ENCODE data around the gene HEPHL1. TPM values are rescaled to one million over a fixed set of nuclear protein-coding genes. Genes with fewer than 3 reads are reported as not detected.

The HEPHL1 gene
- total and polyA plus RNA-seq, 2 experiments from 2014 or later: 0.07 to 0.21 TPM

DNA sequence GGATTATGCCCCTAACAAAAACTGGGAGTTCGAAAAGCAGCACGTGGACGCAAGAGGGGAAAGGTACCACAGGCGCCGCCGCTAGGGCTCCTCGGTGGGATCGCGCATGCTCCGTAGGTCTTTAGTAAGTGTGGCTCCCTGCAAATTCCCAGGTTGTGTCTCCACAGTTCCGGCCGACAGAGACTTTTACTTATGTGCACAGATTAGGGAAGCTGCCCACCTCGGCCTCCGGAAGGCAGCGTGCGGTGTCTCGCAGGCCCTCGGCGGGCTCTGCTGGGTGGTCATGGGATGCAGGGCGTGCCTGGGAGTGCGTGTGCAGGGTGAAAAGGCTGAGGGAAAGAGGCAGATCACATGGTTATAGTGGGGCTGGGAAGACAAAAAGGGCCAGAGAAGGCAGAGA lies 67.8 kb downstream of the HEPHL1 start:
- Histone ChIP-seq H3K9me2 (ENCODE audit: insufficient read depth) (peaks cover 11% of the 10 kb centered on the region; the same call in 1 of the 2 replicates), H3K27me3 (ENCODE audit: insufficient read depth) (no peaks in the 10 kb centered on the region), H3K79me2 (replicated peaks; ENCODE audit: insufficient read depth) (no peaks in the 10 kb centered on the region), H4K20me1 (replicated peaks; ENCODE audit: insufficient read depth) (no peaks in the 10 kb centered on the region), H3K27ac (ENCODE audit: low read depth) (no peak overlapping the region), H3F3A (replicated peaks; ENCODE audit: low read depth) (no peaks in the 10 kb centered on the region), H3K4me3 (no peak overlapping the region), H3K4me1 (ENCODE audit: insufficient read depth) (no peaks in the 10 kb centered on the region), H3K36me3 (ENCODE audit: insufficient read depth) (no peaks in the 10 kb centered on the region), H2AFZ (peak overlapping the region; percentile 69), H3K4me2 (no peak overlapping the region)
- ATAC-seq: peak; percentile 37
- TF ChIP-seq STAT1 (IDR thresholded peaks at IDR 0.05; ENCODE audit: unreplicated experiment) (no peak), CREB1 (CRISPR knock-in tag; IDR thresholded peaks at IDR 0.05; ENCODE audit: low read depth) (no peak)
- TF ChIP-seq, protein P1, sequence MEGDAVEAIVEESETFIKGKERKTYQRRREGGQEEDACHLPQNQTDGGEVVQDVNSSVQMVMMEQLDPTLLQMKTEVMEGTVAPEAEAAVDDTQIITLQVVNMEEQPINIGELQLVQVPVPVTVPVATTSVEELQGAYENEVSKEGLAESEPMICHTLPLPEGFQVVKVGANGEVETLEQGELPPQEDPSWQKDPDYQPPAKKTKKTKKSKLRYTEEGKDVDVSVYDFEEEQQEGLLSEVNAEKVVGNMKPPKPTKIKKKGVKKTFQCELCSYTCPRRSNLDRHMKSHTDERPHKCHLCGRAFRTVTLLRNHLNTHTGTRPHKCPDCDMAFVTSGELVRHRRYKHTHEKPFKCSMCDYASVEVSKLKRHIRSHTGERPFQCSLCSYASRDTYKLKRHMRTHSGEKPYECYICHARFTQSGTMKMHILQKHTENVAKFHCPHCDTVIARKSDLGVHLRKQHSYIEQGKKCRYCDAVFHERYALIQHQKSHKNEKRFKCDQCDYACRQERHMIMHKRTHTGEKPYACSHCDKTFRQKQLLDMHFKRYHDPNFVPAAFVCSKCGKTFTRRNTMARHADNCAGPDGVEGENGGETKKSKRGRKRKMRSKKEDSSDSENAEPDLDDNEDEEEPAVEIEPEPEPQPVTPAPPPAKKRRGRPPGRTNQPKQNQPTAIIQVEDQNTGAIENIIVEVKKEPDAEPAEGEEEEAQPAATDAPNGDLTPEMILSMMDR (conservative IDR thresholded peaks at IDR 0.05; ENCODE audit: low read depth in 2 of 2): no peak
- TF ChIP-seq, protein P2, sequence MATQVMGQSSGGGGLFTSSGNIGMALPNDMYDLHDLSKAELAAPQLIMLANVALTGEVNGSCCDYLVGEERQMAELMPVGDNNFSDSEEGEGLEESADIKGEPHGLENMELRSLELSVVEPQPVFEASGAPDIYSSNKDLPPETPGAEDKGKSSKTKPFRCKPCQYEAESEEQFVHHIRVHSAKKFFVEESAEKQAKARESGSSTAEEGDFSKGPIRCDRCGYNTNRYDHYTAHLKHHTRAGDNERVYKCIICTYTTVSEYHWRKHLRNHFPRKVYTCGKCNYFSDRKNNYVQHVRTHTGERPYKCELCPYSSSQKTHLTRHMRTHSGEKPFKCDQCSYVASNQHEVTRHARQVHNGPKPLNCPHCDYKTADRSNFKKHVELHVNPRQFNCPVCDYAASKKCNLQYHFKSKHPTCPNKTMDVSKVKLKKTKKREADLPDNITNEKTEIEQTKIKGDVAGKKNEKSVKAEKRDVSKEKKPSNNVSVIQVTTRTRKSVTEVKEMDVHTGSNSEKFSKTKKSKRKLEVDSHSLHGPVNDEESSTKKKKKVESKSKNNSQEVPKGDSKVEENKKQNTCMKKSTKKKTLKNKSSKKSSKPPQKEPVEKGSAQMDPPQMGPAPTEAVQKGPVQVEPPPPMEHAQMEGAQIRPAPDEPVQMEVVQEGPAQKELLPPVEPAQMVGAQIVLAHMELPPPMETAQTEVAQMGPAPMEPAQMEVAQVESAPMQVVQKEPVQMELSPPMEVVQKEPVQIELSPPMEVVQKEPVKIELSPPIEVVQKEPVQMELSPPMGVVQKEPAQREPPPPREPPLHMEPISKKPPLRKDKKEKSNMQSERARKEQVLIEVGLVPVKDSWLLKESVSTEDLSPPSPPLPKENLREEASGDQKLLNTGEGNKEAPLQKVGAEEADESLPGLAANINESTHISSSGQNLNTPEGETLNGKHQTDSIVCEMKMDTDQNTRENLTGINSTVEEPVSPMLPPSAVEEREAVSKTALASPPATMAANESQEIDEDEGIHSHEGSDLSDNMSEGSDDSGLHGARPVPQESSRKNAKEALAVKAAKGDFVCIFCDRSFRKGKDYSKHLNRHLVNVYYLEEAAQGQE (IDR thresholded peaks at IDR 0.05; ENCODE audit: unreplicated experiment): no peak
- peak; percentile 20 for DNase-seq (ENCODE audit: low spot score)
- peaks cover 2% of the 10 kb centered on the region for H3K27me3 Mint-ChIP-seq (ENCODE audit: insufficient read depth, low read depth, poor library complexity)
- H3K36me3 Mint-ChIP-seq (ENCODE audit: low read depth): no peaks in the 10 kb centered on the region
- H3K4me1 Mint-ChIP-seq: no peaks in the 10 kb centered on the region
- H3K27ac Mint-ChIP-seq: no peak overlapping the region
- H3K4me3 Mint-ChIP-seq: no peak overlapping the region
- no peaks in the 10 kb centered on the region for H3K9me3 Mint-ChIP-seq

DNA sequence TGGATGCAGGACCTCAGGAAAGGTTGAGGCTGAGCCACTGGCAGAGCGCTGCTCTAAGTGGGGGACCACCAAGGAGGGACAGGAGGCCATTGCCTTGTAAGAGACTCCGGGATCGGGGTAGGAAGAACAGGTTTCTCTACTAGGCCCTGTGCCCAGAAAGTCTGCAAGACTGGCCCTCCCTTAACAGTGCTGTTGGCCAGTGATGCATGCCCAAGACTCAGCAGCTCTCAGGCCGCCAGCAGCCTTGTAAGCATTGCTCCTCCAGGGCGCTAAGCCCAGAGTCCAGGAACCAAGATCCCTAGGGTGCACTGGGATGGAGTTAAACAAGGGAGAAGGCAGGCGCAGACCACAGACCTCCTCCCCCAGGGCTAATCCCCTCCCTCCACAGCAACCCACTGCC lies 68.2 kb downstream of the HEPHL1 start:
- Mint-ChIP-seq H3K4me1 (no peaks in the 10 kb centered on the region), H3K27ac (no peak overlapping the region), H3K4me3 (no peak overlapping the region), H3K9me3 (no peaks in the 10 kb centered on the region), H3K27me3 (ENCODE audit: insufficient read depth, low read depth, poor library complexity) (peaks cover 2% of the 10 kb centered on the region), H3K36me3 (ENCODE audit: low read depth) (no peaks in the 10 kb centered on the region)
- Histone ChIP-seq H3K36me3 (ENCODE audit: insufficient read depth) (no peaks in the 10 kb centered on the region), H3K4me1 (ENCODE audit: insufficient read depth) (no peaks in the 10 kb centered on the region), H3K27ac (ENCODE audit: low read depth) (no peak overlapping the region), H3K9me2 (ENCODE audit: insufficient read depth) (peaks cover 11% of the 10 kb centered on the region; the same call in 1 of the 2 replicates), H2AFZ (peak overlapping the region; percentile 69), H3K4me2 (no peak overlapping the region), H3K4me3 (no peak overlapping the region), H4K20me1 (replicated peaks; ENCODE audit: insufficient read depth) (no peaks in the 10 kb centered on the region), H3K27me3 (ENCODE audit: insufficient read depth) (no peaks in the 10 kb centered on the region), H3K79me2 (replicated peaks; ENCODE audit: insufficient read depth) (no peaks in the 10 kb centered on the region), H3F3A (replicated peaks; ENCODE audit: low read depth) (no peaks in the 10 kb centered on the region)
- ATAC-seq: peak; percentile 32
- no peak for DNase-seq (ENCODE audit: low spot score)
- TF ChIP-seq STAT1 (IDR thresholded peaks at IDR 0.05; ENCODE audit: unreplicated experiment) (no peak), EZH2 (IDR thresholded peaks at IDR 0.05; ENCODE audit: low read depth, unreplicated experiment) (no peak)
- TF ChIP-seq, protein P3, sequence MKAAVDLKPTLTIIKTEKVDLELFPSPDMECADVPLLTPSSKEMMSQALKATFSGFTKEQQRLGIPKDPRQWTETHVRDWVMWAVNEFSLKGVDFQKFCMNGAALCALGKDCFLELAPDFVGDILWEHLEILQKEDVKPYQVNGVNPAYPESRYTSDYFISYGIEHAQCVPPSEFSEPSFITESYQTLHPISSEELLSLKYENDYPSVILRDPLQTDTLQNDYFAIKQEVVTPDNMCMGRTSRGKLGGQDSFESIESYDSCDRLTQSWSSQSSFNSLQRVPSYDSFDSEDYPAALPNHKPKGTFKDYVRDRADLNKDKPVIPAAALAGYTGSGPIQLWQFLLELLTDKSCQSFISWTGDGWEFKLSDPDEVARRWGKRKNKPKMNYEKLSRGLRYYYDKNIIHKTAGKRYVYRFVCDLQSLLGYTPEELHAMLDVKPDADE (IDR thresholded peaks at IDR 0.05): no peak
